ENCODE data around the gene NADSYN1.

DNA sequence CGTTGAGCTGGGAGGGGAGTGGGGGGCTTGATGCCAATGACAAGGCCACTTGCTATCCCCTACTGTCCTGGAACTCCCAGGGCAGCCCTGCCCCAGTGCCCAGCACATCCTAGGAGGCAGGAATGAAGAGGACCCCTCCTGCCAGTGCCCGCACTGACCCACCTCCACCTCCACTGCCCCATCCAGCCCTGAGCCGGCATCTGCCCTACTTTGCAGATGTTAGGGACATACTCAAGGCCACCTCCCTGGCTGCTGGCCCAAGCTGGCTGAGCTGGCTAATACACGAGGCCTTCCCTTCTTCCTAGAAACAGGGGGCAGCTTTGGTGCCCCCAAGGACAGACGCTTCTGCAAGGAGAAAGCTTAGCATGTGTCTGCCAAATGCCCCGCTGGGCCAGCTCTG lies 15.6 kb upstream of the NADSYN1 start:
- TF ChIP-seq, protein P1, sequence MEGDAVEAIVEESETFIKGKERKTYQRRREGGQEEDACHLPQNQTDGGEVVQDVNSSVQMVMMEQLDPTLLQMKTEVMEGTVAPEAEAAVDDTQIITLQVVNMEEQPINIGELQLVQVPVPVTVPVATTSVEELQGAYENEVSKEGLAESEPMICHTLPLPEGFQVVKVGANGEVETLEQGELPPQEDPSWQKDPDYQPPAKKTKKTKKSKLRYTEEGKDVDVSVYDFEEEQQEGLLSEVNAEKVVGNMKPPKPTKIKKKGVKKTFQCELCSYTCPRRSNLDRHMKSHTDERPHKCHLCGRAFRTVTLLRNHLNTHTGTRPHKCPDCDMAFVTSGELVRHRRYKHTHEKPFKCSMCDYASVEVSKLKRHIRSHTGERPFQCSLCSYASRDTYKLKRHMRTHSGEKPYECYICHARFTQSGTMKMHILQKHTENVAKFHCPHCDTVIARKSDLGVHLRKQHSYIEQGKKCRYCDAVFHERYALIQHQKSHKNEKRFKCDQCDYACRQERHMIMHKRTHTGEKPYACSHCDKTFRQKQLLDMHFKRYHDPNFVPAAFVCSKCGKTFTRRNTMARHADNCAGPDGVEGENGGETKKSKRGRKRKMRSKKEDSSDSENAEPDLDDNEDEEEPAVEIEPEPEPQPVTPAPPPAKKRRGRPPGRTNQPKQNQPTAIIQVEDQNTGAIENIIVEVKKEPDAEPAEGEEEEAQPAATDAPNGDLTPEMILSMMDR (IDR thresholded peaks at IDR 0.05): no peak
- TF ChIP-seq AFF4 (CRISPR knock-in tag; IDR thresholded peaks at IDR 0.05; ENCODE audit: borderline replicate concordance) (no peak), IRF2 (CRISPR knock-in tag; IDR thresholded peaks at IDR 0.05; ENCODE audit: borderline replicate concordance, low read depth) (no peak), NFYB (CRISPR knock-in tag; conservative IDR thresholded peaks at IDR 0.05; ENCODE audit: low read depth) (no peak)
- TF ChIP-seq, protein P2, sequence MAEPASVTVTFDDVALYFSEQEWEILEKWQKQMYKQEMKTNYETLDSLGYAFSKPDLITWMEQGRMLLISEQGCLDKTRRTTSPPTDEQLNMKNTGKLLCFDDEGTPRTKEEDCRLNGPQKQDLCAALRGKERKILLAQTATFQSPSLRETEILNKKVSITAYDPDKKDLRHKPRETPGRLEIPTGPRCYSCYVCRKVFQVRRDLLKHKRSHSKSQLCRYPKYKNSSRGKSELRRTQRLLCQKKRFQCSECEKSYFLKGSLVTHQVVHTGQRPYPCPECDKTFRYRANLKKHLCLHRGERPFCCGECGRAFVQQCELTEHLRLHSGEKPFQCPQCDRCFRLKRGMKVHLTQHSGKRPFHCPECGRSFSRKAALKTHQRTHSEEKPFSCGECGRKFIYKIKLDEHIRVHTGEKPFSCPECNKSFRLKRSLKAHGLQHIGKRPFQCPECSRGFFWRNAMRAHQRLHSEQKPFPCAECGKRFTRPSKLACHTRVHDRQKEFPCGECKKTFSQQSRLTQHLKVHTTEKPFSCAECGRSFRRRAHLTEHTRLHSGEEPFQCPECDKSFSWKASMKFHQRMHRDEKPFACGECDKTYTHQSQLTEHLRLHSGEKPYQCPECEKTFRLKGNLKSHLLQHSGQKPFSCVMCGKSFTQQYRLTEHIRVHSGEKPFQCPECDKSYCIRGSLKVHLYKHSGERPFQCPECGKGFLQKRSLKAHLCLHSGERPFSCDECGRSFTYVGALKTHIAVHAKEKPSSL (CRISPR knock-in tag; conservative IDR thresholded peaks at IDR 0.05): no peak
- TF ChIP-seq, protein P3, sequence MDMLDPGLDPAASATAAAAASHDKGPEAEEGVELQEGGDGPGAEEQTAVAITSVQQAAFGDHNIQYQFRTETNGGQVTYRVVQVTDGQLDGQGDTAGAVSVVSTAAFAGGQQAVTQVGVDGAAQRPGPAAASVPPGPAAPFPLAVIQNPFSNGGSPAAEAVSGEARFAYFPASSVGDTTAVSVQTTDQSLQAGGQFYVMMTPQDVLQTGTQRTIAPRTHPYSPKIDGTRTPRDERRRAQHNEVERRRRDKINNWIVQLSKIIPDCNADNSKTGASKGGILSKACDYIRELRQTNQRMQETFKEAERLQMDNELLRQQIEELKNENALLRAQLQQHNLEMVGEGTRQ (CRISPR knock-in tag; IDR thresholded peaks at IDR 0.05): no peak
- TF ChIP-seq, protein P4, sequence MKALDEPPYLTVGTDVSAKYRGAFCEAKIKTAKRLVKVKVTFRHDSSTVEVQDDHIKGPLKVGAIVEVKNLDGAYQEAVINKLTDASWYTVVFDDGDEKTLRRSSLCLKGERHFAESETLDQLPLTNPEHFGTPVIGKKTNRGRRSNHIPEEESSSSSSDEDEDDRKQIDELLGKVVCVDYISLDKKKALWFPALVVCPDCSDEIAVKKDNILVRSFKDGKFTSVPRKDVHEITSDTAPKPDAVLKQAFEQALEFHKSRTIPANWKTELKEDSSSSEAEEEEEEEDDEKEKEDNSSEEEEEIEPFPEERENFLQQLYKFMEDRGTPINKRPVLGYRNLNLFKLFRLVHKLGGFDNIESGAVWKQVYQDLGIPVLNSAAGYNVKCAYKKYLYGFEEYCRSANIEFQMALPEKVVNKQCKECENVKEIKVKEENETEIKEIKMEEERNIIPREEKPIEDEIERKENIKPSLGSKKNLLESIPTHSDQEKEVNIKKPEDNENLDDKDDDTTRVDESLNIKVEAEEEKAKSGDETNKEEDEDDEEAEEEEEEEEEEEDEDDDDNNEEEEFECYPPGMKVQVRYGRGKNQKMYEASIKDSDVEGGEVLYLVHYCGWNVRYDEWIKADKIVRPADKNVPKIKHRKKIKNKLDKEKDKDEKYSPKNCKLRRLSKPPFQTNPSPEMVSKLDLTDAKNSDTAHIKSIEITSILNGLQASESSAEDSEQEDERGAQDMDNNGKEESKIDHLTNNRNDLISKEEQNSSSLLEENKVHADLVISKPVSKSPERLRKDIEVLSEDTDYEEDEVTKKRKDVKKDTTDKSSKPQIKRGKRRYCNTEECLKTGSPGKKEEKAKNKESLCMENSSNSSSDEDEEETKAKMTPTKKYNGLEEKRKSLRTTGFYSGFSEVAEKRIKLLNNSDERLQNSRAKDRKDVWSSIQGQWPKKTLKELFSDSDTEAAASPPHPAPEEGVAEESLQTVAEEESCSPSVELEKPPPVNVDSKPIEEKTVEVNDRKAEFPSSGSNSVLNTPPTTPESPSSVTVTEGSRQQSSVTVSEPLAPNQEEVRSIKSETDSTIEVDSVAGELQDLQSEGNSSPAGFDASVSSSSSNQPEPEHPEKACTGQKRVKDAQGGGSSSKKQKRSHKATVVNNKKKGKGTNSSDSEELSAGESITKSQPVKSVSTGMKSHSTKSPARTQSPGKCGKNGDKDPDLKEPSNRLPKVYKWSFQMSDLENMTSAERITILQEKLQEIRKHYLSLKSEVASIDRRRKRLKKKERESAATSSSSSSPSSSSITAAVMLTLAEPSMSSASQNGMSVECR (CRISPR knock-in tag; IDR thresholded peaks at IDR 0.05; ENCODE audit: borderline replicate concordance): no peak

Data from WTC11 (cell line).